HepG2 (cell line): ENCODE measurements around the gene PSMA7. TPM values are rescaled to one million over a fixed set of nuclear protein-coding genes. Genes with fewer than 3 reads are reported as not detected.

Experiments used
- CCDC6 ChIP-seq: sonication (generic); formaldehyde crosslinking; IDR thresholded peaks from 2 replicates; pipeline ENCODE4 v1.8.1; 2022; ENCODE audit warnings: mild to moderate bottlenecking, missing genetic modification reagents, moderate library complexity
- DR1 ChIP-seq: sonication (generic); formaldehyde crosslinking; IDR thresholded peaks from 2 replicates; pipeline ENCODE4 v1.8.0; 2021; ENCODE audit warnings: mild to moderate bottlenecking, missing genetic modification reagents, inconsistent platforms
- GATAD1 ChIP-seq: IDR thresholded peaks from 2 replicates; pipeline ENCODE4 v1.6.1; 2016; ENCODE audit warnings: missing genetic modification reagents, missing compliant biosample characterization
- HMG20A ChIP-seq: IDR thresholded peaks from 2 replicates; pipeline ENCODE4 v1.6.1; 2016; ENCODE audit warnings: borderline replicate concordance
- HNF4G ChIP-seq, 2 experiments: sonication (generic) in 1 of 2; formaldehyde crosslinking in 1 of 2; IDR thresholded peaks; 2 replicates each; pipeline versions ENCODE4 v1.4.0 to v1.6.1; 2011 to 2020; ENCODE audit warnings: borderline replicate concordance in 2 of 2, low read depth in 2 of 2, mild to moderate bottlenecking in 2 of 2, low read length in 1 of 2, missing genetic modification reagents in 1 of 2, moderate library complexity in 1 of 2
- HOXA3 ChIP-seq: sonication (generic); formaldehyde crosslinking; IDR thresholded peaks from 2 replicates; pipeline ENCODE4 v1.5.0; 2020; ENCODE audit warnings: missing genetic modification reagents
- IRX3 ChIP-seq: sonication (generic); formaldehyde crosslinking; IDR thresholded peaks from 2 replicates; pipeline ENCODE4 v1.8.1; 2023; ENCODE audit warnings: mild to moderate bottlenecking, low read depth, missing genetic modification reagents, borderline replicate concordance
- NR1H2 ChIP-seq: sonication (generic); formaldehyde crosslinking; IDR thresholded peaks from 2 replicates; pipeline ENCODE4 v1.8.1; 2022; ENCODE audit warnings: low read depth, missing genetic modification reagents, borderline replicate concordance
- RAD21 ChIP-seq: fragments of 450-650 bp; formaldehyde crosslinking; IDR thresholded peaks from 2 replicates; pipeline ENCODE4 v1.5.0; 2020; ENCODE audit warnings: mild to moderate bottlenecking
- SATB2 ChIP-seq: sonication (generic); formaldehyde crosslinking; IDR thresholded peaks from 2 replicates; pipeline ENCODE4 v1.5.0; 2020; ENCODE audit warnings: missing genetic modification reagents
- ZBTB38 ChIP-seq: sonication (generic); formaldehyde crosslinking; IDR thresholded peaks from 2 replicates; pipeline ENCODE4 v1.5.1; 2020; ENCODE audit warnings: mild to moderate bottlenecking, missing genetic modification reagents
- ZC3H4 ChIP-seq: sonication (generic); formaldehyde crosslinking; IDR thresholded peaks from 2 replicates; pipeline ENCODE4 v1.4.0; 2020; ENCODE audit warnings: missing genetic modification reagents, borderline replicate concordance
- ZMYM4 ChIP-seq: sonication (generic); formaldehyde crosslinking; IDR thresholded peaks from 2 replicates; pipeline ENCODE4 v1.8.1; 2023; ENCODE audit warnings: mild to moderate bottlenecking, missing genetic modification reagents
- ZNF230 ChIP-seq: sonication (generic); formaldehyde crosslinking; IDR thresholded peaks from 2 replicates; pipeline ENCODE4 v1.4.0; 2020; ENCODE audit warnings: mild to moderate bottlenecking, missing genetic modification reagents
- ZNF281 ChIP-seq: sonication (generic); formaldehyde crosslinking; IDR thresholded peaks from 2 replicates; pipeline ENCODE4 v1.4.0; 2020; ENCODE audit warnings: missing genetic modification reagents, borderline replicate concordance
- ZNF292 ChIP-seq: sonication (generic); formaldehyde crosslinking; IDR thresholded peaks from 2 replicates; pipeline ENCODE4 v1.8.1; 2022; ENCODE audit warnings: mild to moderate bottlenecking, low read depth, missing genetic modification reagents, borderline replicate concordance
- ZNF724P ChIP-seq: sonication (generic); formaldehyde crosslinking; IDR thresholded peaks from 2 replicates; pipeline ENCODE4 v1.8.0; 2022; ENCODE audit warnings: missing genetic modification reagents, borderline replicate concordance
- ZNF777 ChIP-seq: sonication (generic); formaldehyde crosslinking; IDR thresholded peaks from 2 replicates; pipeline ENCODE4 v1.4.0; 2020; ENCODE audit warnings: missing genetic modification reagents
- polyA plus RNA-seq, 8 experiments: library from polyadenylated mRNA; depleted of rRNA in 3 of 8; stranded (reverse) in 7 of 8; unstranded in 1 of 8; fragments of >200 nt; fragmentation: Illumina TruSeq in 4 of 8; extraction: Trizol in 4 of 8; gene quantifications; 2 replicates each; pipeline versions ENCODE4 v1.2.1 to v1.2.3, GENCODE V29; 2011 to 2016; ENCODE audit warnings: low read depth in 4 of 8, missing spikeins in 1 of 8, mixed read lengths in 1 of 8; ENCODE audit not compliant: insufficient read depth in 1 of 8
- total RNA-seq, 5 experiments: library from RNA; depleted of rRNA; stranded (reverse); fragments of >200 nt; fragmentation: Illumina TruSeq; extraction: Trizol; gene quantifications; 2 replicates each; pipeline ENCODE4 v1.2.3, GENCODE V29; 2016; ENCODE audit warnings: low read depth in 1 of 5
- TF ChIP-seq, protein P1 (sequence below): sonication (generic); formaldehyde crosslinking; IDR thresholded peaks from 2 replicates; pipeline ENCODE4 v1.4.0; 2020; ENCODE audit warnings: low read depth, mild to moderate bottlenecking, missing genetic modification reagents
- TF ChIP-seq, protein P2 (sequence below): sonication (generic); formaldehyde crosslinking; IDR thresholded peaks from 2 replicates; pipeline ENCODE4 v1.5.0; 2020; ENCODE audit warnings: missing genetic modification reagents
- TF ChIP-seq, protein P3 (sequence below): sonication (generic); formaldehyde crosslinking; IDR thresholded peaks from 2 replicates; pipeline ENCODE4 v1.4.0; 2020; ENCODE audit warnings: missing genetic modification reagents, mild to moderate bottlenecking, borderline replicate concordance

PSMA7 gene
- total and polyA plus RNA-seq, 2 of the 13 experiments (the other 11 are each of a cell fraction or from before 2014, with no cell fraction given) = 531 to 631 TPM

- TF ChIP-seq, protein P1, sequence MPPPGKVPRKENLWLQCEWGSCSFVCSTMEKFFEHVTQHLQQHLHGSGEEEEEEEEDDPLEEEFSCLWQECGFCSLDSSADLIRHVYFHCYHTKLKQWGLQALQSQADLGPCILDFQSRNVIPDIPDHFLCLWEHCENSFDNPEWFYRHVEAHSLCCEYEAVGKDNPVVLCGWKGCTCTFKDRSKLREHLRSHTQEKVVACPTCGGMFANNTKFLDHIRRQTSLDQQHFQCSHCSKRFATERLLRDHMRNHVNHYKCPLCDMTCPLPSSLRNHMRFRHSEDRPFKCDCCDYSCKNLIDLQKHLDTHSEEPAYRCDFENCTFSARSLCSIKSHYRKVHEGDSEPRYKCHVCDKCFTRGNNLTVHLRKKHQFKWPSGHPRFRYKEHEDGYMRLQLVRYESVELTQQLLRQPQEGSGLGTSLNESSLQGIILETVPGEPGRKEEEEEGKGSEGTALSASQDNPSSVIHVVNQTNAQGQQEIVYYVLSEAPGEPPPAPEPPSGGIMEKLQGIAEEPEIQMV (CRISPR knock-in tag) = 0 out of 2 replicates have a peak, but pooled peaks have one; percentile 55
- TF ChIP-seq RAD21 = peak; percentile 75
- TF ChIP-seq SATB2 (CRISPR knock-in tag) = peak; percentile 39; the same call in 1 of the 2 replicates
- peak; percentile 95 for TF ChIP-seq ZNF281 (CRISPR knock-in tag)
- TF ChIP-seq, protein P2, sequence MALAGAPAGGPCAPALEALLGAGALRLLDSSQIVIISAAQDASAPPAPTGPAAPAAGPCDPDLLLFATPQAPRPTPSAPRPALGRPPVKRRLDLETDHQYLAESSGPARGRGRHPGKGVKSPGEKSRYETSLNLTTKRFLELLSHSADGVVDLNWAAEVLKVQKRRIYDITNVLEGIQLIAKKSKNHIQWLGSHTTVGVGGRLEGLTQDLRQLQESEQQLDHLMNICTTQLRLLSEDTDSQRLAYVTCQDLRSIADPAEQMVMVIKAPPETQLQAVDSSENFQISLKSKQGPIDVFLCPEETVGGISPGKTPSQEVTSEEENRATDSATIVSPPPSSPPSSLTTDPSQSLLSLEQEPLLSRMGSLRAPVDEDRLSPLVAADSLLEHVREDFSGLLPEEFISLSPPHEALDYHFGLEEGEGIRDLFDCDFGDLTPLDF (CRISPR knock-in tag) = peak; percentile 26; the same call in 1 of the 2 replicates
- peak; percentile 8; the same call in 1 of the 2 replicates for TF ChIP-seq GATAD1 (CRISPR knock-in tag)
- TF ChIP-seq ZNF724P = peak; percentile 96
- TF ChIP-seq ZNF292 (CRISPR knock-in tag) = no peak
- TF ChIP-seq ZC3H4 (CRISPR knock-in tag) = no peak
- TF ChIP-seq DR1 (CRISPR knock-in tag) = peak; percentile 77; the same call in 1 of the 2 replicates
- TF ChIP-seq HOXA3 (CRISPR knock-in tag) = peak; percentile 78
- peak; percentile 48; the same call in 1 of the 2 replicates for TF ChIP-seq ZNF777 (CRISPR knock-in tag)
- TF ChIP-seq HNF4G (IDR thresholded peaks at IDR 0.05; ENCODE audit: borderline replicate concordance, low read depth, low read length) = peak; percentile 12; the same call in 1 of the 2 replicates
- TF ChIP-seq HNF4G (CRISPR knock-in tag; IDR thresholded peaks at IDR 0.05; ENCODE audit: borderline replicate concordance, low read depth) = no peak; the same call in 1 of the 2 replicates
- TF ChIP-seq ZMYM4 (CRISPR knock-in tag) = peak; percentile 63; the same call in 1 of the 2 replicates
- peak; percentile 16; the same call in 1 of the 2 replicates for TF ChIP-seq ZBTB38
- TF ChIP-seq CCDC6 (CRISPR knock-in tag) = peak; percentile 97; the same call in 1 of the 2 replicates
- TF ChIP-seq HMG20A (CRISPR knock-in tag) = no peak
- no peak for TF ChIP-seq NR1H2 (CRISPR knock-in tag)
- 0 out of 2 replicates have a peak, but pooled peaks have one; percentile 25 for TF ChIP-seq ZNF230 (CRISPR knock-in tag)
- TF ChIP-seq IRX3 (CRISPR knock-in tag) = peak; percentile 44; the same call in 1 of the 2 replicates
- TF ChIP-seq, protein P3, sequence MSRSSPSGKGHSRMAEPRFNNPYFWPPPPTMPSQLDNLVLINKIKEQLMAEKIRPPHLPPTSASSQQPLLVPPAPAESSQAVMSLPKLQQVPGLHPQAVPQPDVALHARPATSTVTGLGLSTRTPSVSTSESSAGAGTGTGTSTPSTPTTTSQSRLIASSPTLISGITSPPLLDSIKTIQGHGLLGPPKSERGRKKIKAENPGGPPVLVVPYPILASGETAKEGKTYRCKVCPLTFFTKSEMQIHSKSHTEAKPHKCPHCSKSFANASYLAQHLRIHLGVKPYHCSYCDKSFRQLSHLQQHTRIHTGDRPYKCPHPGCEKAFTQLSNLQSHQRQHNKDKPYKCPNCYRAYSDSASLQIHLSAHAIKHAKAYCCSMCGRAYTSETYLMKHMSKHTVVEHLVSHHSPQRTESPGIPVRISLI (CRISPR knock-in tag) = no peak
Observed at GRCh38 chr20:62121776-62122653, 21.2 kb downstream of the PSMA7 start, which contains the start of gene LSM14B (continued).
